GM12874 (cell line): ENCODE results near the gene BSN.

ENCODE experiments used
- CTCF ChIP-seq: IDR thresholded peaks from 2 replicates; pipeline ENCODE4 v1.5.1; 2011; ENCODE audit warnings: low read depth, mild to moderate bottlenecking, control low read depth, low read length, moderate library complexity; ENCODE audit not compliant: insufficient read depth

BSN gene

GRCh38 chr3:49680493-49681231 lies 126.4 kb downstream of the BSN start:
- no peak for TF ChIP-seq CTCF

- TF ChIP-seq CTCF = no peak
Measured at GRCh38 chr3:49681232-49681522, 126.9 kb downstream of the BSN start.

- no peak for TF ChIP-seq CTCF
Measured at GRCh38 chr3:49681543-49681942, 127.3 kb downstream of the BSN start.

- TF ChIP-seq CTCF = no peak
Measured at GRCh38 chr3:49683162-49683561, 128.9 kb downstream of the BSN start.

GRCh38 chr3:49689046-49689907 lies 135.0 kb downstream of the BSN start, which contains the start of the genes MST1 and RNF123:
Gene MST1, minus strand, starts transcription at chr3:49689474. Its CDS starts 783 bp downstream, at chr3:49688691.
Gene RNF123, plus strand, starts transcription at chr3:49689557. Its CDS starts 1,609 bp downstream, at chr3:49691166.
- TF ChIP-seq CTCF = peak; percentile 48

GRCh38 chr3:49699281-49699979 lies 145.2 kb downstream of the BSN start:
- no peak for TF ChIP-seq CTCF

GRCh38 chr3:49700014-49700413 lies 145.7 kb downstream of the BSN start:
- TF ChIP-seq CTCF = no peak
